ENCODE measurements around the gene FASN. TPM values are rescaled to one million over a fixed set of nuclear protein-coding genes. Genes with fewer than 3 reads are reported as not detected.

FASN gene
- polyA plus RNA-seq, 1 of the 3 experiments (the other 2 are of a cell fraction), result 55.1 TPM

GRCh38 chr17:82062076-82062983 is 35.7 kb downstream of the FASN start:
- Histone ChIP-seq H3K4me2 (no peak overlapping the region), H3K9me3 (no peaks in the 10 kb centered on the region), H4K20me1 (ENCODE audit: insufficient read depth) (no peaks in the 10 kb centered on the region), H3K9ac (no peak overlapping the region), H3K79me2 (ENCODE audit: insufficient read depth) (peaks cover 26% of the 10 kb centered on the region), H3K4me3 (ENCODE audit: low read depth in 2 of 2, low read length in 1 of 2) (no peak overlapping the region), H3K27me3 (ENCODE audit: insufficient read depth) (no peaks in the 10 kb centered on the region), H3K36me3 (replicated peaks in 1 of 2; ENCODE audit: control insufficient read depth in 1 of 2, insufficient read depth in 2 of 2, low read length in 1 of 2) (peaks cover 22 to 68% of the 10 kb centered on the region in 2 experiments), H3K27ac (ENCODE audit: low read depth in 2 of 2, low read length in 1 of 2) (no peak overlapping the region), H3K9me2 (no peaks in the 10 kb centered on the region), H2AFZ (ENCODE audit: low read depth) (no peak overlapping the region), H3K4me1 (ENCODE audit: control insufficient read depth in 1 of 2, insufficient read depth in 2 of 2, low read depth in 1 of 2, low read length in 1 of 2) (peaks cover 12 to 26% of the 10 kb centered on the region in 2 experiments; a peak in 2 of 4 replicates), H3F3A (replicated peaks; ENCODE audit: insufficient read depth) (peaks cover 32% of the 10 kb centered on the region)
- ChIA-PET CTCF (interaction anchor here (1.4 to 8.0 kb wide), 3 partner anchors 20 to 32 kb away, joined by 3 to 47 read pairs (median 27); partner anchors contain the start of genes DCXR and RAC3), POLR2A (interaction anchor here (0.8 kb wide), 1 partner anchor 10 kb away, joined by 3 read pairs; no protein-coding TSS in a partner anchor)
- no peak for TF ChIP-seq EP300 (IDR thresholded peaks at IDR 0.05; ENCODE audit: borderline replicate concordance in 1 of 2, low read depth in 1 of 2, low read length in 1 of 2)
- no peak for TF ChIP-seq ZBTB33 (IDR thresholded peaks at IDR 0.05; ENCODE audit: borderline replicate concordance, low read depth)
- 0 out of 2 replicates have a peak, but pooled peaks have one; percentile 19 for TF ChIP-seq CTCF (IDR thresholded peaks at IDR 0.05)
- no peak for DNase-seq
- WGBS (ENCODE audit: low lambda C conversion rate), result 92% methylated on average over 18 of the region's 24 CpGs

GRCh38 chr17:82061047-82061925 is 36.8 kb downstream of the FASN start:
- Histone ChIP-seq H3K9me2 (no peaks in the 10 kb centered on the region), H3K9me3 (no peaks in the 10 kb centered on the region), H3K79me2 (ENCODE audit: insufficient read depth) (peaks cover 23% of the 10 kb centered on the region), H3K4me1 (ENCODE audit: control insufficient read depth in 1 of 2, insufficient read depth in 2 of 2, low read depth in 1 of 2, low read length in 1 of 2) (peaks cover 12 to 26% of the 10 kb centered on the region in 2 experiments; a peak in 2 of 4 replicates), H3K27me3 (ENCODE audit: insufficient read depth) (no peaks in the 10 kb centered on the region), H3F3A (replicated peaks; ENCODE audit: insufficient read depth) (peaks cover 38% of the 10 kb centered on the region), H4K20me1 (ENCODE audit: insufficient read depth) (no peaks in the 10 kb centered on the region), H3K36me3 (replicated peaks in 1 of 2; ENCODE audit: control insufficient read depth in 1 of 2, insufficient read depth in 2 of 2, low read length in 1 of 2) (peaks cover 24 to 78% of the 10 kb centered on the region in 2 experiments), H3K4me3 (ENCODE audit: low read depth in 2 of 2, low read length in 1 of 2) (no peak overlapping the region), H3K9ac (no peak overlapping the region), H2AFZ (ENCODE audit: low read depth) (no peak overlapping the region), H3K27ac (ENCODE audit: low read depth in 2 of 2, low read length in 1 of 2) (no peak overlapping the region), H3K4me2 (no peak overlapping the region)
- ChIA-PET CTCF (interaction anchor here (0.6 to 8.0 kb wide), 4 partner anchors 21 to 101 kb away, joined by 3 to 47 read pairs (median 6); partner anchors contain the start of gene RAC3), POLR2A (interaction anchor here (1.0 to 2.2 kb wide), 4 partner anchors 9 to 30 kb away, joined by 3 to 7 read pairs (median 4); partner anchors contain the start of gene DCXR)
- no peak for DNase-seq
- no peak for TF ChIP-seq FOXM1 (IDR thresholded peaks at IDR 0.05; ENCODE audit: low read depth)
- TF ChIP-seq MAX (IDR thresholded peaks at IDR 0.05; ENCODE audit: low read depth), result no peak
- TF ChIP-seq ELF1 (IDR thresholded peaks at IDR 0.05), result no peak
- no peak for TF ChIP-seq SMC3 (IDR thresholded peaks at IDR 0.05; ENCODE audit: low read depth, low read length)
- no peak for TF ChIP-seq MEF2A (IDR thresholded peaks at IDR 0.05; ENCODE audit: borderline replicate concordance, low read depth)
- no peak for TF ChIP-seq PBX3 (IDR thresholded peaks at IDR 0.05)
- TF ChIP-seq SIN3A (IDR thresholded peaks at IDR 0.05; ENCODE audit: borderline replicate concordance, low read depth, low read length), result no peak
- TF ChIP-seq RXRA (IDR thresholded peaks at IDR 0.05; ENCODE audit: borderline replicate concordance, low read depth), result no peak
- 92% methylated on average over 32 of the region's 34 CpGs for WGBS (ENCODE audit: low lambda C conversion rate)
